HG02970 (cell line): ENCODE results near the gene LPCAT3.

Source experiments
- ATAC-seq: cut with Tn5 transposase; IDR thresholded peaks from one replicate; pipeline ENCODE4 v1.9.1; 2021; ENCODE audit warnings: mild to moderate bottlenecking, moderate library complexity, moderate number of reproducible peaks; ENCODE audit not compliant: unreplicated experiment, low FRiP score

The LPCAT3 gene

GRCh38 chr12:6966351-6966750 is 51.9 kb downstream of the LPCAT3 start:
- ATAC-seq = no peak

DNA sequence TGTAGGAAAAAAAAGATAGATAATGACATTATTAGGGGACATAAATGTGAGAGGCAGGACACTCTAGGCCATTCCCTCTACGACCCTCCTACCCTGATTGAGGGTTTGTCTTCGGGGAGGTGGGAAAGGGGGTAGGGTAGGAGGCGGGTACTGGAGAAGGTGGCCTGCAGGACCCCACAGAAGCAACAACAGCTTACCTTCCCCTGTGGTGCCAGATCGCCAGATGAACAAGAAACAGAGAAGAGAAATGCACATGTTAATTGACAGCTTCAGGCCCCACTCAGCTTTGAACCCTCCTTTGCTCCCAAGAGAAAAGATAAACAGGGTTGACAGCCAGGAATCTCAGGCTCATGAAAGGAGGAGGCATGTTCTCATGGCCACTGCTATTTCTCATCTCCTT is 52.6 kb downstream of the LPCAT3 start:
- ATAC-seq = no peak

DNA sequence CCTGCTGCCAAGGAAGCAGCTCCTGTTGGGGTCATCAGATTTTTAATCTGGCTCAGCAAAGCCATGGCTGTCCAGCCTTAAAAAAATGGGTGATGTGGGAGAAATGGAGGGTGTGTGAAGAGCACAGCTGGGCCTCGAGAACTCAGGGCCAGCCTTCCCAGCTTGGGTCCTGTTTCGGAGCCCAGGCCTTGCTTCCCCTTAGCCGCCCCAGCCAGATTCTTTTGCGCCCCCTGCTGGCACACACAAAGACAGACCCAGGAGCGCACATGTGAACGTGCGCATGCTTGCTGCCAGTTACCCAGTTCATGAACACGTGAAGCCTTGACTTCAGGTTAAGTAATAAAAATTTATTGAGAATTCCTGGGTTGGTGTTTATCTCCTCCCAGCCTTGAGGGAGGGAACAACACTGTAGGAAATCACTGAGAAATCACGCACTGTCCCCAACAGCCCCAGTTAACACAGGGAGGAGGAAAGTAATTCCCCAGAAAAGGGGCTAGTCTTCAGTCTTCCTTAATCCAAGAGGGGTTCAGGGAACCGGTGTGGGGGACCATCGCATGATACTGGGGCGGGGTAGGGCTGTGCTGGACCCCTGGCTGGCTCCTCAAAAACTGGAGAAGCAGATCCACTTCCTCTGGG is 53.1 kb downstream of the LPCAT3 start:
- ATAC-seq = no peak

DNA sequence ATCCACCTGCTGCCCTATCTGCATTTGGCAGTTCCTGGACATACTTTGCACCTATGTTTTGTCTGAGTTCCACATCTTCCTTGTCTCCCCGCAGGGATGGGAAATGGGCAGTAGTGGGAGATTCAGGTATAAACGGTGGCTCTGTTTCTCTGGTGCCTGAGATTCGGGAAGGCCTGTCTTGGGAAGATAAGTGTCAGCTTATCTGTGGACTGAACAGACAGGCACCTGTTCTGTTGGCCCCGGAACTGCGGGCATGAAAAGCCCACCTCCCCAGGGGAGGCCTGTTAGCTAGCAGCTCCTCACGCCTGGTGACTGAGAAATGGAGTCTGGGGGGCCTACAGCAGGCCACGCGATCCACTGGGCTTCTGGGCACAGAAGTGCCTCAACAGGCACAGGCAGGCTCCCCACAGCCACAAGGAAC is 53.7 kb downstream of the LPCAT3 start:
- no peak for ATAC-seq

DNA sequence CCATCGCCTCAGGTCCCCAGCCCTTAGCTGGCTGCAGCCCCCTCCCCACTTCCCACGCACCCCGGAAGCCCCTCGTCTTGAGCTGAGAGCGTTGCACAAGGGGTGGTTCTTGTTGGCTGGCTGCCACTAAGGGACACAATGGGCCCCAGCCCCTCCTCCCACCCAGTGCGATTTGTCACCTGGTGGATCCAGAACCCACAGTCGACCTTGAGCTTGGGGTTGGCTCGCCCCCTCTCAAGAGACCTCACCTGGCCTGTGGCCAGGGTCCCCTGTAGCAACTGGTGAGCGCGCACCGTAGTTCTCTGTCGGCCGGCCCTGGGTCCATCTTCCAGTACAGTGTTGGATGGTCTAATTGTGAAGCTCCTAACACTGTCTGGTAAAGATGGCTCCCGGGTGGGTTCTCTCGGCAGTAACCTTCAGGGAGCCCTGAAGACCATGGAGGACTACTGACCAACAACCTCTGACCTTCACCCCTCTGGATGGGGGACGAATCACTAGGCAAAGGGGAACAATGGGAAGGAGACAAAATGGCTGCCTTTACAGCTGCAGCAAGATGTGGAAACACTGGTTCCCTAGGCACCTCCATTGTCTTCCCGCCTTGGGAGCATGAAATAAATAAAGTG is 54.4 kb downstream of the LPCAT3 start:
- ATAC-seq = no peak

GRCh38 chr12:6963016-6963731 is 55.1 kb downstream of the LPCAT3 start:
- ATAC-seq = no peak

GRCh38 chr12:6962285-6963015 is 55.8 kb downstream of the LPCAT3 start:
- no peak for ATAC-seq

DNA sequence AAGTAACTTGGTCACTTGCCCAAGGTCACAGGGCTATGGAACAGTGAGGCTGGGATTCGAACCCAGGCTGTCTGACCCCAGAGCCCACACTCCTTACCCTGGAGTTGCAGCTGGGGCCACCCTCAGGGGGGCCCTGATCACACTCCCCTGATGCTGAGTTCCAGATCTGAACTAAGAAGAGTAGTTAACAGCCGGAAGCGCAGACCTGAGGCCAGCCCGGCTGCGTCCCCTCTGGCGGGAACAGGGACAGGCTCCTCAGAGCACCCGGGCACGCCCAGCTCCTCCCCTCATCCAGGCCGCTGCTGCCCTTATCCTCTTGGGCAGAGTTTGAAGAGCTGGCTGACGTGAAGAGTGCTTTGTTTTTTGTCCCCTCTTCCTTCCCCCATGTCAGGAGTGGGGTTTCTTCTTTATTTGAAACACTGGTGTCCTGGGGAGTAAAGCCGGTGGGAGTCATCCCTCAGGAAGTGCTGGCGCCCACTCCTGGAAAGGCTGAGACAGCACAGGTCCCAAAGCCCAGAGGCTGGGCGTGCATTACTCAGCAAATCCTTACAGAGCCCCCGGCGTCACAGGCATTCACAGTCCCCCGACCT is 56.5 kb downstream of the LPCAT3 start:
- no peak for ATAC-seq

- no peak for ATAC-seq
Measured at GRCh38 chr12:6961278-6961694, 57.0 kb downstream of the LPCAT3 start.

DNA sequence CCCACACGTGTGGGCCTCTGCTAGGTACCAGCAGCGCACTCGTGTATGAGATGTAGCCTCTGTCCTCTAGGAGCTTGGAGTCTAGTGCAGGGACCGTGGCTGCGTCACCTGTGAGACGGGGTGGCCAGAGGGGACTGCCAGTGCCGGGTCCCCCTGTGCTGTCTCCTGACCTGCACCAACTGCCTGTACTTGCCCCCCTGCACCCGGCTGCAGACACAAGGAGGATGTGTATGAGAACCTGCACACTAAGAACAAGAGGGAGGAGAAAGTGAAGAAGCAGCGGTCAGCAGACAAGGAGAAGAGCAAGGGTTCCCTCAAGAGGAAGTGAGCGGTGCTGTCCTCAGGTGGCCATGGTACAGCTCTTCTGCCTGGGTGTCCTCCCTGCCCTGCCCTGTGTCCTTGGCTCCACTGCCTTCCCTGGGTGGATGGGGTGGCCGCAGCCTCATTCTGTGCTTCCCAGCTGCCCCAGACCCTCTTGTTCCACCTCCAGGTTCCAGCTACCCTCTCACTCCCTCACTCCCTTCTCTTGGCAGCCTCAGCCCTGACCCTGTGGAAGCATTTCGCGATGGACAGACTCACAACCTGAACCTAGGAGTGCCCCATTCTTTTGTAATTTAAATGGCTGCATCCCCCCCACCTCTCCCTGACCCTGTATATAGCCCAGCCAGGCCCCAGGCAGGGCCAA is 57.5 kb downstream of the LPCAT3 start:
- no peak for ATAC-seq

DNA sequence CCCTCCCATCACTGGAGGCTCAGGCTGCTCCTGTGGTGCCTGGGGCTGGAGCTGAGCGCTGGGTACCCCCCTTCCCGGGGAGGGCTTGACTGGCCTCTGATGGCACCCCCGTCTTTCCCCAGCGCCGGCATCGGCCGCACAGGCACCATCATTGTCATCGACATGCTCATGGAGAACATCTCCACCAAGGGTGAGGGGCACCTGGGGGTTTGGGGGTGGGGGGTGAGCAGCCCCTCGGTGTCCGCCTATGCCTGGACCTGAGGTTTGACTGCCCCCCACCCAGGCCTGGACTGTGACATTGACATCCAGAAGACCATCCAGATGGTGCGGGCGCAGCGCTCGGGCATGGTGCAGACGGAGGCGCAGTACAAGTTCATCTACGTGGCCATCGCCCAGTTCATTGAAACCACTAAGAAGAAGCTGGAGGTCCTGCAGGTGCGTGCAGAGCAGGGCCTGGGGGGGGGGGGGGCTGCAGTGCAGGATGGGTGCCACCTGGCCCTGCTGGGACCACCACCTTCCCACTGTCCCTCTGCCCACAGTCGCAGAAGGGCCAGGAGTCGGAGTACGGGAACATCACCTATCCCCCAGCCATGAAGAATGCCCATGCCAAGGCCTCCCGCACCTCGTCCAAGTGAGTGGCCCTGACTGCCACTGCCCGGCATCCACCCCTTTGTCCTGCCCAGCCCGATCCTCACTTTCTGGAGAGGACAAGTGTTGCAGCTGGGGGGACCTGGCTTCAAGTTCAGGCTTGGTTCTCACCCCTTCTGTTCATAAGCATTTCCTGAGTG is 58.3 kb downstream of the LPCAT3 start:
- ATAC-seq = no peak

GRCh38 chr12:6959058-6959804 is 59.0 kb downstream of the LPCAT3 start:
- ATAC-seq = peak; percentile 40

GRCh38 chr12:6958609-6959057 is 59.6 kb downstream of the LPCAT3 start:
- no peak for ATAC-seq

DNA sequence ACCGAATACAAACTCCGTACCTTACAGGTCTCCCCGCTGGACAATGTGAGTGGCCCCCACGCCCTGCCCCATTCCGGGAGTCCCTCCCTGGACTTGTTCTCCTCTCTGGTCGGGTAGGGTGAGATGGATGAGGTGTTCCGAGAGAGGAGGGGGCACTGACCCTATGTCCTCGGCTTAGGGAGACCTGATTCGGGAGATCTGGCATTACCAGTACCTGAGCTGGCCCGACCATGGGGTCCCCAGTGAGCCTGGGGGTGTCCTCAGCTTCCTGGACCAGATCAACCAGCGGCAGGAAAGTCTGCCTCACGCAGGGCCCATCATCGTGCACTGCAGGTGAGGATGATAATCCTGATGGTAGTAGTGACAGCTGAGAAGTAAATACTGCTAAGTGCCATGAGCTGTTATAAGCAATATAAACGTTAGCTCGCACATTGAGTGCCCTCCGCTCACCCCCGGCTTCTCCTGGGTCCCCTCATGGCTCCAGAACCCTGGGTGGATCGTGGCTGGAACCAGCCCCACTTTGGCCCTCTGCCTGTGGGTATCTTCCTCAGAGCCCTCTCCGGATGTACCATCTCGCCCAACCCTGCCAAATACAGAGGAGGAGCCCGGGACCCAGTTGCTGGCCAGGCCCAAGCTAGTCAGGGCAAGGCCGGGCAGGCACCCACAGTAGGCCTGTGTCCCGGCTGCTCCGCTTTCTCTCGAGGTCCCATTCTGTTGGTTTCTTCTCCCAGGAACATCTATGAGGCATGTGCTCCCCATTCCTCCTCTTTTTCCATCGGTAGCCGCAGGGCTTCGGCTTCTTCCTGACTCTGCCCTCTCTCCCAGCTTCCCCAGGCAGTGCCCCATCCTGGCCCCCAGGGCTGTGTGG is 60.3 kb downstream of the LPCAT3 start:
- no peak for ATAC-seq

- ATAC-seq = no peak
Measured at GRCh38 chr12:6957151-6957701, 61.0 kb downstream of the LPCAT3 start.

DNA sequence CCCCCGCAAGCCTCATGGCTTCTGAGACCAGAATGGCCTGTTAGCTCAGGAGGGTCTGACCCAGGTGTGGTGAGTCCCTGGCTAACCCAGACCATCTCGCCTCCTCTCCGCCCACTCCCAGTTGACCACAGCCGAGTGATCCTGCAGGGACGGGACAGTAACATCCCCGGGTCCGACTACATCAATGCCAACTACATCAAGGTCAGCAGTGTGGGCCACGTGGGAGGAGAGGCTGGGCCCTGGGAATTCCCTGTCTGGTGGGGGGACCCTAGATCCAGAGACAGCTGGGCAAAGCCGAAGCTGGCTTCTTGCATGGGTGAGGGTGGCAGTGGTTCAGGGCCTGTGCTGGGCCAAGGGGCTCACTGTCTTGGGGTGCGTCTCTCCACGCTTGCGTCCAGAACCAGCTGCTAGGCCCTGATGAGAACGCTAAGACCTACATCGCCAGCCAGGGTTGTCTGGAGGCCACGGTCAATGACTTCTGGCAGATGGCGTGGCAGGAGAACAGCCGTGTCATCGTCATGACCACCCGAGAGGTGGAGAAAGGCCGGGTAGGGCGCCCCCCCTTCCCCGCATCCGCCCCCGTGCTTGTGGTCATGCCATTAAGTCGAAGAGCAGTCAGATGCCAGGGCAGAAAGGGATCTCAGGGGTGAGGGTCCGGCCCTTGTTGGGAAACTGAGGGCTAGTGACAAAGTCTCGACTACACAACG is 62.1 kb downstream of the LPCAT3 start:
- ATAC-seq = no peak
